ENCODE measurements around the gene ZNF473.
A peak's percentile ranks its signal among the peaks of the same experiment; 100 is the strongest.
"Not testable (repeated sequence)": the region's sequence is repeated elsewhere in the genome, so short reads cannot be mapped to it uniquely, and the experiment has no call there.

Gene ZNF473

DNA sequence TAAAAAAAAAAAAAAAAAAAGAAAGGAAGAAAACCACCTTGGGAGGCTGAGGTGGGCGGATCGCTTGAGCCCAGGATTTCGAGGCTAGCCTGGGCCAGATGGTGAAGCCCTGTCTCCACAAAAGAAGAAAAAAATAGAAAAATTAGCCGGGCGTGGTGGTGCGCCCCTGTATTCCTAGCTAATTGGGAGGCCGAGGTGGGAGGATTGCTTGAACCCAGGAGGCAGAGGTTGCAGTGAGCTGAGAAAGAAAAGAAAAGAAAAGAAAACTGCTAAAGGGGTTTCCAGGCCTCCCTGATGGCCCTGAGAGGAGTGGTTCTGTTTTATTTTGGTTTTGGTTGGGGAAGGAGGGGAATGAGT lies 723 bp downstream of the ZNF473 start:
- peak overlapping the region; percentile 94 to 96 for H3K4me3 Mint-ChIP-seq
- H3K27ac Mint-ChIP-seq, result peak overlapping the region in 1 of 2 donors; percentile 19
- H3K4me1 Mint-ChIP-seq, result peaks cover 66% of the 10 kb centered on the region
- peaks cover 4 to 6% of the 10 kb centered on the region in 2 donors for H3K9me3 Mint-ChIP-seq
- ATAC-seq, result no peak
- H3K27me3 Mint-ChIP-seq, result no peaks in the 10 kb centered on the region
- no peak for DNase-seq

DNA sequence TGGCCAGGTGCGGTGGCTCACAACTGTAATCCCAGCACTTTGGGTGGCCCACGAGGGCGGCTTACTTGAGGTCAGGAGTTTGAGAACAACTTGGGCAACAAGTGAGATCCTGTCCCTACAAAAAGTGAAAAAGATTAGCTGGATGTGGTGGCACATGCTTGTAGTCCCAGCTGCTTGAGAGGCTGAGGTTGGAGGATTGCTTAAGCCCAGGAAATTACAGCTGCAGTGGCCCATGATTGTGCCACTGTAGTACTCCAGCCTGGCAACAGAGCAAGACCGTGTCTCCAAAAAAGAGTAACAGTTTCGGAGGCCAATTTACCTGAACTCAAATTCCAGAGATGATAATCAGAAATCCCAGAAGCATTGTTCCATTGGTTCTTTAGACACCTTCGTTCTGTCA lies 4.4 kb downstream of the ZNF473 start:
- DNase-seq, result no peak
- peaks cover 39% of the 10 kb centered on the region for H3K4me1 Mint-ChIP-seq
- H3K27me3 Mint-ChIP-seq, result no peaks in the 10 kb centered on the region
- ATAC-seq, result no peak
- H3K27ac Mint-ChIP-seq, result no peak overlapping the region
- H3K4me3 Mint-ChIP-seq, result no peak overlapping the region
- peaks cover 4 to 6% of the 10 kb centered on the region in 2 donors for H3K9me3 Mint-ChIP-seq

DNA sequence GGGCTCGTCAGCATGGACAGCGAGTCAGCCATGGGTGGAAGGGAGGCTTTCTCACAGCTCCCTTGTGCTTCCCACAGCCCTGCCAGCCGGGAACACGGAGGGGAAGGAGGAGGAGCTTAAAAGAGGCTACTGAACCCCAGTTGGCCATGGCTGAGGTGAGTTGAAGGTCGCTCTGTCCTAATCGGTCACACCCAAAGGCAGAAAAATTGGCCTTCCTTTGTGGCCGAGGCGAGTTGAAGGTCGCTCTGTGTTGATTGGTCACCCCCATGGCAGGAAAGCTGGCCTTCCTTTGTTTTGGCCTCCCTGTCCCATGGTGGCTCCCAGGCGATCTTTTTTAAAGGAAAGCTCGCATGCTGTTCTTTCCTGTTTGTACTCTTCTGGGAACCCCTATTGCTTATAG lies 5.1 kb downstream of the ZNF473 start:
- peaks cover 2 to 3% of the 10 kb centered on the region in 2 donors for H3K9me3 Mint-ChIP-seq
- no peak overlapping the region for H3K27ac Mint-ChIP-seq
- no peak for ATAC-seq
- DNase-seq, result no peak
- no peak overlapping the region for H3K4me3 Mint-ChIP-seq
- peaks cover 42% of the 10 kb centered on the region for H3K4me1 Mint-ChIP-seq
- no peaks in the 10 kb centered on the region for H3K27me3 Mint-ChIP-seq

DNA sequence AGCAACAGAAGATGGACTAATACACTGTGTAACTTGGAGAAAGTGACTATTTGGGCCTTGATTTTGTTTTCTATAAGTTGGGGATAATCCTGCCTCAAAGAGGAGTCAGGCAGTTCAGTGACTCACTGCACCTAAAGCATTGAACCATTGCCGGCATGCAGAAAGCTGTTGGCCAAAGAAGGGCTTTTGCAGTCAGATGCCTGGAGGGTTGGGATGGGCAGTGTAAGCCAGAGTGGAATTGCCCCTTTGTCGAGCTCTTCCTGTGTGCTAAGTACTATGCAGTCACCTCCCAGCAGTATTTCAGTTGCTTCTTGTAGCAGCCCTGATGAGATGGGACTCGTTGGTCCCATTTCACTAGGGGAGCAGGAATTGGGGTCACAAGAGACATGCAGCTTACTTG lies 11.1 kb downstream of the ZNF473 start:
- DNase-seq, result no peak
- no peaks in the 10 kb centered on the region for H3K9me3 Mint-ChIP-seq
- no peak for ATAC-seq
- H3K4me1 Mint-ChIP-seq, result peaks cover 10% of the 10 kb centered on the region
- no peak overlapping the region for H3K4me3 Mint-ChIP-seq
- peak overlapping the region in 1 of 2 donors; percentile 76 for H3K27ac Mint-ChIP-seq
- no peaks in the 10 kb centered on the region for H3K27me3 Mint-ChIP-seq

DNA sequence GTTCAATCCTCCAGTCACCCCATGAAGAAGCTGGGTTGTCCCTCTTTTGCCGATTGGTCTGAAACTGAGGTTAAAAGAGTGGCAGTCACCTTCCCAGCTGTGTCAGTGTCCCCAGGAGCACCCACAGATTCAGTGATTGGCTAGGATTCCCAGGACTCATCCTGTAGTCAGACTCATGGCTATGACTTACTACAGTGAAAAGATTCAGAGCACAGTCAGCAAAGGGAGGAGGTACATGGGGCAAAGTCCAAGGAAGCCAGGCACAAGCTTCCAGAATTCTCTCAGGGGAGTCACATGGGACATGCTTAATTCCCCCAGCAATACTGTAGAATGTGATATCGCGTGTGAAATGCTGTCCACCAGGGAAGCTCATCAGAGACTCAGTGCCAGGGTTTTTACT lies 14.2 kb downstream of the ZNF473 start:
- no peak overlapping the region for H3K27ac Mint-ChIP-seq
- no peak overlapping the region for H3K4me3 Mint-ChIP-seq
- peaks cover 20 to 26% of the 10 kb centered on the region in 2 donors for H3K9me3 Mint-ChIP-seq
- H3K27me3 Mint-ChIP-seq, result no peaks in the 10 kb centered on the region
- no peak for DNase-seq
- H3K4me1 Mint-ChIP-seq, result peaks cover 7% of the 10 kb centered on the region
- no peak for ATAC-seq

DNA sequence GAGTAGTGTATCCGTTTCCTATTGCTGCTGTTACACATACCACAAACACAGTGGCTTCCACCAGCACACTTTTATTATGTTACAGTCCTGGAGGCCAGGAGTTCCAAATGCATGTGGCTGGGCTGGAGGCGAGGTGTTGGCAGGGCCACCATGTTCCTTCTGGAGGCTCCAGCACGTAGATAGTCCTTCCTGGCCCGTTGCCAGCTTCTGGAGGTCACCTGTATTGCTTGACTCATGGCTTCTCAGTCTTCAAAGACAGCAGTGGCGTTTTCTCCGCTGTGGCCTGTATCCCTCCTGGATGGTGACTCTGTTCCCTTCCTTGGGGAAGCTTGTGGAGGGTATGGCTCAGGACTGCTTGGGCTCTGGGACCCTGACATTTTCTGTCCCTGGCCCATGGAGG lies 15.2 kb downstream of the ZNF473 start:
- no peak for ATAC-seq
- no peak for DNase-seq
- no peaks in the 10 kb centered on the region for H3K4me1 Mint-ChIP-seq
- H3K4me3 Mint-ChIP-seq, result no peak overlapping the region
- no peak overlapping the region for H3K27ac Mint-ChIP-seq
- H3K27me3 Mint-ChIP-seq, result no peaks in the 10 kb centered on the region
- H3K9me3 Mint-ChIP-seq, result peaks cover 30 to 32% of the 10 kb centered on the region in 2 donors

DNA sequence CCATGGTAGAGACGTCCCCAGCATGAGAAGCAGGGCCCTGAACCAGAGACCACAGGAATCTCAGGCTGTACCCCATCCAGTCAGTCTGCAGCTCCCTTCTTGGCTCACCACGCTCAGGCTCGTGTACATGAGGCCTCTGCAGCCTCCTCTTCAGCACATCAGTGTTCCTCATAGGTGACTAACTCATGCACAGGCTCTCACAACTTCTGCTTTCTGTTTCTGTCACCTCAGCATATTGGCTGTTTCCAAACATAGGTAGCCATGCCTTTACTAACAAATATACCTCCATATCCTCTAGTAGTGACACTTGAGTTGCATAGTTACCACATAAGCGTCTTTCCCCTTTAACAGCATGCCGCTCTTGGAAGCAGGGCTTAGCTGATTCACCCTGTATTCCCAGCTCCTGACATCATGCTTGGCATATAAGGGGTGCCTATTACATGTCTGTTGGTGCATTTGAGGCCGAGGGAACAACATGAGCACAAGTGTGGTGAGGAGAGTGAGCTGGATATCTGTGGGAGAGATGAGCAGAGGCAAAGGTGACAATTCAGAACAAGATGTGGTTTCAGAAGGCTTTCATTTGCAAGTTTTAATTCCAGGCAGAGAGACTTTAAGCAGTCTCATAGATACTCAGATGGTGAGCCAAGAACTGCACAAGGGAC lies 16.7 kb downstream of the ZNF473 start:
- Mint-ChIP-seq H3K4me3 (no peak overlapping the region), H3K27me3 (no peaks in the 10 kb centered on the region), H3K9me3 (peaks cover 31 to 34% of the 10 kb centered on the region in 2 donors), H3K27ac (no peak overlapping the region), H3K4me1 (no peaks in the 10 kb centered on the region)
- DNase-seq (no peak), ATAC-seq (no peak)

DNA sequence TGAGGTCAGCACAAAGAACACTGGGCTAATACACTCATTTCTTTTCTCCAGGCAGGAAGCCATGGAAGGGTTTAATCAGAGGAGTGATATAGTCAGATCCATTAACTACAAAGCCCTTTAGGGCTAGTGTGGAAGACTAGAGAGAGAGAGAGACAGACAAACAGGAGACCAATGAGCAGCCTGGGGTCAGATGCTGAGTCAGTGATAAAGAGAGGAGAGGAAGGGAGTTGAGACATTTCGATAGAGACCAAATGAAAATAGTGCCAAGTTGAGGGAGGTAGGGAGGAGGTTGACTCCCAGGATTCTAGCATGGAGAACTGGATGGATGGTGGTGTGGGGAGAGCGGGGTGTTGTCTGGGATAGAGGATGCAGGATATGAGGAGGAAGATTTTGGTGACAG lies 18.2 kb downstream of the ZNF473 start:
- Mint-ChIP-seq H3K4me1 (no peaks in the 10 kb centered on the region), H3K9me3 (peaks cover 31 to 34% of the 10 kb centered on the region in 2 donors), H3K27me3 (no peaks in the 10 kb centered on the region), H3K27ac (no peak overlapping the region), H3K4me3 (no peak overlapping the region)
- no peak for DNase-seq
- no peak for ATAC-seq

DNA sequence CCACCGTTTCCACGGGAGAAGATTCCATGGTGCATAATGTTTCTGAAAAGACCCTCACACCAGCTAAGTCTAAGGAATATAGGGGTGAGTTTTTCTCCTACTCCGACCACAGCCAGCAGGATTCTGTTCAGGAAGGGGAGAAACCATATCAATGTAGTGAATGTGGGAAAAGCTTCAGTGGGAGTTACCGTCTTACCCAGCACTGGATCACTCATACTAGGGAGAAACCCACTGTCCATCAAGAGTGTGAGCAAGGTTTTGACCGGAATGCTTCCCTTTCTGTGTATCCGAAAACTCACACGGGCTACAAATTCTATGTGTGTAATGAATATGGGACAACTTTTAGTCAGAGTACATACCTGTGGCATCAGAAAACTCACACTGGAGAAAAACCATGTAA lies 19.1 kb downstream of the ZNF473 start:
- Mint-ChIP-seq H3K27ac (no peak overlapping the region), H3K4me1 (peaks cover 1% of the 10 kb centered on the region), H3K4me3 (no peak overlapping the region), H3K27me3 (no peaks in the 10 kb centered on the region), H3K9me3 (peaks cover 31 to 34% of the 10 kb centered on the region in 2 donors)
- ATAC-seq (no peak), DNase-seq (no peak)

DNA sequence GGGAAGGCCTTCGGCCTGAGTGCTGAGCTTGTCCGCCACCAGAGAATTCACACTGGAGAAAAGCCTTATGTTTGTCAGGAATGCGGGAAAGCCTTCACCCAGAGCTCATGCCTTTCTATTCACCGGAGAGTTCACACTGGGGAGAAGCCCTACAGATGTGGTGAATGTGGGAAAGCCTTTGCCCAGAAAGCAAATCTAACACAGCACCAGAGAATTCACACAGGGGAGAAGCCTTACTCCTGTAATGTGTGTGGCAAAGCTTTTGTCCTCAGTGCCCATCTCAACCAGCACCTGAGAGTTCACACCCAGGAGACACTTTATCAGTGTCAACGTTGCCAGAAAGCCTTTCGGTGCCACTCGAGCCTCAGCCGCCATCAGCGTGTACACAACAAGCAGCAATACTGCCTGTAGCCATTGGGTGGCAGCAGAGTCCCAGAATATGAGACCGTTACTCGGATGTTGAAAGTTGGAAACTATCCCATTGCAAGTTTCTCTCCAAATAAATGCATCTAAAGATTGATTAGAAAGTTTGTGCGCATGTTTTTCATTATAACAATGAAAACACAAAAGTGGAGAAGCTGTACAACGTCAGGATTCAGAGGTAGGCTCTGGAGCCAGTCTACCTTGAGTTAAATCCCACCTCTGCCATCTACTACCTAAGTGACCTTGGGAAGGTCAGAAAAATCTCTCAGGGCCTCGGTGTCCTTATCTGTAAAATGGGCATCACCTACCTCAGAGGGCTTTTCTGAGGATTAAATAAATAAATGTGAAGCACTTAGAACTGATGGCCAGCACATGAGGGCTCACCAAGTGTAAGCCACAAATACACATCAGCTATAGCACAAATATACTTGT lies 21.1 kb downstream of the ZNF473 start:
- Mint-ChIP-seq H3K9me3 (peaks cover 31 to 34% of the 10 kb centered on the region in 2 donors), H3K4me3 (no peak overlapping the region), H3K4me1 (peaks cover 15% of the 10 kb centered on the region), H3K27me3 (peaks cover 8% of the 10 kb centered on the region), H3K27ac (no peak overlapping the region)
- no peak for ATAC-seq
- DNase-seq, result peak; percentile 38 to 45

DNA sequence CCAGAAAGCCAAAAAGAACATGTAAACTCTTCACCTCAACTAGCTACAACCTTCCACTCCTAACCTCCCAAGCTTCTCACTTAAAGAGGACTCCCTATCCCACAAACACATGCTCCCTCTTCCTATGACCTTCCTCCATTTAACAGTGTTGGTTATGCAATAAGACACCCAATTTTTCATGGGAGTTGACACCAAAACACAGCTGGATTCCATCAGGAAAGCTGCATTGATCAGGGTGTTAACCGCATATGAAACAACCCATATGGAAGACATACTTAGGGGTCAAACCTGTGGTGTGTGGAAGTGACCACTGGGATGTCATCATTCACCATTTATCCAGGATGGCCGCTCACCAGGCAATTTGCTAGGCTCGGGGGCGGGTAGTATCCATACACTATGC lies 21.9 kb downstream of the ZNF473 start:
- H3K27ac Mint-ChIP-seq, result no peak overlapping the region
- DNase-seq (no peak), ATAC-seq (no peak)
- peaks cover 29 to 32% of the 10 kb centered on the region in 2 donors for H3K9me3 Mint-ChIP-seq
- peaks cover 8% of the 10 kb centered on the region for H3K27me3 Mint-ChIP-seq
- H3K4me3 Mint-ChIP-seq, result no peak overlapping the region
- peaks cover 16% of the 10 kb centered on the region for H3K4me1 Mint-ChIP-seq

DNA sequence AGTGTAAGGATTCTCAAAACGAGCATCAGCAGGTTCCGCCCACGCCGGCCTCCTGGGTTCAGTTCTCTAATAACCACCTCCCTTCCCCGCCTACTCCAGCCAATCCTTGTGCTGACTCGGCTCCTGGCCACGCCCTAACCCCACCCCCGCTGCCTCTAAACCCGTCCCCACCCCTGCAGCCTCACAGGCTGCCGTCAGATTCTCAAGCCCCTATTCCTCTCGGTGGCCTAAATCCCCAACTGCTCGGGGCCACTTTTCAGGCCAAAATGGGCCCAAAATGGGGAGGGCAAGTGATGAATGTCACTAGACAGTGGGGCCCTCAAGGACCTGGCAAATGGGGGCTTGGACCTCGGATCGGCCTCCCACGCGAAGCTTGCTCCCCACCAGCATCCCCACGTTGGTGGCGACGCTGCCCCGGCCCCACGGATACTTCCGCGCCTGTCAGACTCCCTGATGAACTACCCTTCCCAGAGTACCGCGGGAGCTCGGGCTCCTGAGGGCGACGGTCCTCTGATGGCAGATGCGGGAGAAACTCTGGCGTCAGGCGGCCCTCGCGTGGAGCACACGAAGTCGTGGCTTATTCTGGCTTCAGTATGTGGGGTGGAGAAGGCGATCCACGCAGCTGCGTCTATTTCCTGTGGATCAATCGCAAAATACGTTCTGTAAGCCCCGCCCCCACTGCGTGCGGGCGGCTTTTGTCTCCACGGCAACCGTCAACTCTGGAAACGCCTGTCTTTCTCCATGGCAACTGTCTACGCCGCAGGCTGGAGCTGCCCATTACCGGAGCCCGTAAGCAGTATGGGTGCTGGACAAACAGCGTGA lies 24.8 kb downstream of the ZNF473 start:
- ATAC-seq (peak; percentile 92), DNase-seq (peak; percentile 62 to 73)
- Mint-ChIP-seq H3K4me3 (peak overlapping the region; percentile 85 to 93), H3K4me1 (peaks cover 23% of the 10 kb centered on the region), H3K9me3 (peaks cover 4 to 6% of the 10 kb centered on the region in 2 donors), H3K27me3 (peaks cover 8% of the 10 kb centered on the region), H3K27ac (peak overlapping the region; percentile 19 to 86)

DNA sequence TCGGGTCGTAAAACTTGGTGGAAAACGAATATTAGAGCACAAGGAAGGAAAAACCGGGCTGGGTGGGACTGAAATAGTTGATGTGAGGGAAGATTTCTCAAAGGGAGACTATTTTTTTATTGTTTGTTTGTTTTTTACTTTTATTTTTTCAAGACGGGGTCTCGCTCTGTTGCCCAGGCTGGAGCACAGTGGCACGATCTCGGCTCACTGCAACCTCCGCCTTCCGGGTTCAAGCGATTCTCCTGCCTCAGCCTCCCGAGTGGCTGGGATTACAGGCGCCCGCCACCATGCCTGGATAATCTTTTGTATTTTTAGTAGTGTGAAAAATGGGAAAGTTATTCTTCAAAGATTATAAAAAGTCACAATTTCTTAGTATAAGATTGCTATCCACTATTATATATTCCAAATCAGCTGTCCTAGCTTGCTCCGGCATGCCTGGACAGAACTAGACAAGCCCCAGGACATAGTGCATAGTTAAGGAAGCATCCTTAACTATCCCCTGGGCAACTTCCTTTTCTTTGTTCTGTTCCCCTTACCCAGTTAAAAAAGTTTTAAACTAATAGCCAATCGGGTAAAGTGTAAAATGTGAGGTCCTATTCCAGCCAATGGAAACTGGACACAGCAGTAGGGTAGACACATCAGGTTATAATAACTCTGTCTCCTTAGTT lies 25.6 kb downstream of the ZNF473 start:
- not testable (repeated sequence) for DNase-seq, ATAC-seq, H3K27me3 Mint-ChIP-seq, H3K9me3 Mint-ChIP-seq
- H3K27ac Mint-ChIP-seq, result peak overlapping the region; percentile 19 to 86
- H3K4me3 Mint-ChIP-seq, result peak overlapping the region; percentile 85 to 93
- peaks cover 23% of the 10 kb centered on the region for H3K4me1 Mint-ChIP-seq

DNA sequence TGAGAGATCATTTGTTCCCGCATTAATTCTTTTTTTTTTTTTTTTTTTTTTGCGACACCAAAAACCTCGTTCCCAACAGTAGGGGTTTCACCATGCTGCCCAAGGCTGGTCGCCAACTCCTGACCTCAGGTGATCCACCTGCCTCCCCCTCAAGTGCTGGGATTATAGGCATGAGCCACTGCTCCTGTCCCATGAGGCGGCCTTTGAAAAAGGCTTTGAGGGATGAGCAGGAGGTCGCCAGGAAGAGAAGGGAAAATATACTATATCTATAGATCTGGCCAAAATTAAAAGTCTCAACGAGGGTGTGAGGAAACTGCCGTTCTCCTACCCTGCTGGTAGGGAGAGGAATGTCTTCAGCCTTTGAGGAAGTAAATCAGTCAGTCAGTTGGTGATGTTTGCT lies 26.2 kb downstream of the ZNF473 start:
- H3K4me3 Mint-ChIP-seq, result no peak overlapping the region
- peaks cover 23% of the 10 kb centered on the region for H3K4me1 Mint-ChIP-seq
- ATAC-seq, result no peak
- no peak for DNase-seq
- no peaks in the 10 kb centered on the region for H3K9me3 Mint-ChIP-seq
- H3K27ac Mint-ChIP-seq, result peak overlapping the region in 1 of 2 donors; percentile 57
- H3K27me3 Mint-ChIP-seq, result peaks cover 8% of the 10 kb centered on the region

DNA sequence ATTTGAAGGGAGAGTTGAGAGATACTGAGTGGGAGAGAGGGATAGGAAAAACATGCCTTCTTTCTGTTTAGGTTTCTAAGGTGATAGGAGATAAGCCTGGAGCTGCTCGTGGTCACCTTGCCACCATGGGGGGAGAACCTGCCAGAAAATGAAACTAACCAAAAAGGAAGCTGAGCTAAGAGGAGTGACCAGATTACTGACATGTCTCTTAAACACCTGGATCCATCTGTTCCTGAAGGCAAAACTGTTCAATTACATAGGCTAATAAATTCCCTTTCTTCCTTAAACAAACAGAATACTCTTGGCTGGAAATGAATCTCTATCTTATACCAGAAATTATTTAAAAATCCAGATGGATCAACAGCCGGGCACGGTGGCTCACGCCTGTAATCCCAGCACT lies 27.3 kb downstream of the ZNF473 start:
- peaks cover 0 to 3% of the 10 kb centered on the region in 2 donors for H3K9me3 Mint-ChIP-seq

More for the DNA sequence above, 27.3 kb downstream of the ZNF473 start:
- Mint-ChIP-seq H3K4me3 (no peak overlapping the region), H3K27me3 (peaks cover 8% of the 10 kb centered on the region), H3K27ac (no peak overlapping the region), H3K4me1 (peaks cover 23% of the 10 kb centered on the region)
- no peak for ATAC-seq
- DNase-seq, result no peak

Measured in stimulated activated naive CD8-positive, alpha-beta T cell treated with anti-CD3 and anti-CD28 coated beads, Interleukin-15, amount 100 ng/mL, for 72 hours (primary cell).